Smooth muscle cell (in vitro differentiated cells): ENCODE measurements around the gene NT5C. TPM values are rescaled to one million over a fixed set of nuclear protein-coding genes. Genes with fewer than 3 reads are reported as not detected.
A peak's percentile ranks its signal among the peaks of the same experiment; 100 is the strongest.
"Not testable (repeated sequence)": the region's sequence is repeated elsewhere in the genome, so short reads cannot be mapped to it uniquely, and the experiment has no call there.

Experiments
- DNase-seq: peaks from one replicate; lab custom pipeline; 2025; ENCODE audit not compliant: unreplicated experiment; lab: John Stamatoyannopoulos, UW
- H2AFZ ChIP-seq: fragments of 200-600 bp; sonication (generic); 2 replicates; pipeline ENCODE4 v1.6.0; 2016; ENCODE audit warnings: antibody characterized with exemption, low read depth, mild to moderate bottlenecking
- H3F3A ChIP-seq: fragments of 200-600 bp; sonication (generic); 2 replicates; pipeline ENCODE4 v1.6.0; 2017; ENCODE audit warnings: antibody characterized with exemption, low read depth
- H3K27ac ChIP-seq: fragments of 200-600 bp; sonication (generic); 2 replicates; pipeline ENCODE4 v1.5.1; 2016; ENCODE audit warnings: low read depth, mild to moderate bottlenecking
- H3K27me3 ChIP-seq: fragments of 200-600 bp; sonication (generic); 2 replicates; pipeline ENCODE4 v1.6.1; 2016; ENCODE audit warnings: low read depth, mild to moderate bottlenecking
- H3K36me3 ChIP-seq: fragments of 200-600 bp; sonication (generic); 2 replicates; pipeline ENCODE4 v1.5.1; 2016; ENCODE audit warnings: low read depth
- H3K4me1 ChIP-seq: fragments of 200-600 bp; sonication (generic); 2 replicates; pipeline ENCODE4 v1.5.1; 2016; ENCODE audit warnings: low read depth
- H3K4me2 ChIP-seq: fragments of 200-600 bp; sonication (generic); 2 replicates; pipeline ENCODE4 v1.6.0; 2016; ENCODE audit warnings: mild to moderate bottlenecking
- H3K4me3 ChIP-seq: fragments of 200-600 bp; sonication (generic); 2 replicates; pipeline ENCODE4 v1.5.1; 2016; ENCODE audit warnings: mild to moderate bottlenecking
- H3K79me2 ChIP-seq: fragments of 200-600 bp; sonication (generic); 2 replicates; pipeline ENCODE4 v1.6.0; 2016; ENCODE audit warnings: low read depth, mild to moderate bottlenecking
- H3K9ac ChIP-seq: fragments of 200-600 bp; sonication (generic); 2 replicates; pipeline ENCODE4 v1.6.0; 2016; ENCODE audit warnings: low read depth
- H3K9me3 ChIP-seq: fragments of 200-600 bp; sonication (generic); replicated peaks from 2 replicates; pipeline ENCODE4 v1.5.1; 2016; ENCODE audit warnings: low read depth
- H4K20me1 ChIP-seq: fragments of 200-600 bp; sonication (generic); 2 replicates; pipeline ENCODE4 v1.6.0; 2016; ENCODE audit warnings: low read depth
- whole genome bisulfite sequencing: methylation state at CpG from one replicate; pipeline ENCODE4 v1.1.7; 2016; ENCODE audit warnings: low lambda C conversion rate; 5-methylcytosine and 5-hydroxymethylcytosine counted together
- polyA plus RNA-seq: library from polyadenylated mRNA; unstranded; fragments of >200 nt; fragmentation: Nextera tagmentation; extraction: Ambion mirVana; gene quantifications from 2 replicates; pipeline ENCODE4 v1.2.1, GENCODE V29; 2016
- total RNA-seq: library from RNA; depleted of rRNA; stranded (reverse); fragments of >200 nt; gene quantifications from 2 replicates; pipeline ENCODE4 v1.2.3, GENCODE V29; 2014
- TF ChIP-seq, protein P1 (sequence below): fragments of 200-600 bp; sonication (generic); IDR thresholded peaks from 2 replicates; pipeline ENCODE4 v1.5.1; 2017; ENCODE audit warnings: borderline replicate concordance, mild to moderate bottlenecking, antibody characterized with exemption; ENCODE audit not compliant: insufficient read depth, poor library complexity, severe bottlenecking

The NT5C gene
- total and polyA plus RNA-seq, 2 experiments from 2014 or later = 39.9 to 46.8 TPM

DNA sequence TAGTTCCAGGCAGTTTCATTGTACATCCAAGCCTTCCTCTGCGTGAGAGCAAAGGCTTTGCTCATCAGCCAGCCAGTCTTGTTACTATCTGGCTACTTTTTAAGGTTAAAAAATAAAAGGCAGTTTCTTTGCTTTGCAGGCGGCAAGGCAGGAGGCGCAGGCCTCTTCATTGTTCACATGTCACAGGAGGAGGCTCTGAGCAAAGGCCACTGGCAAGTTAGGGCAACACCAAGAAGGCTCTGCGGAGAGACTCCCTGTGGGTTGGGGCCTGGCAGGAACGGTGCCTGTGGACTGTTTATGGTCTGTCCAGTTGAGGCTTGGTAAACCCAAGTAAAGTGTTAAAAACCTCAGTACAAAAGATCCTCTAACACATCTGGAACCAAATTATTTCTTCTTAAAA, 3.9 kb upstream of the NT5C start:
- Histone ChIP-seq H3K4me3 (no peak overlapping the region), H3K79me2 (peaks cover 3% of the 10 kb centered on the region), H3K9me3 (no peaks in the 10 kb centered on the region), H4K20me1 (peaks cover 2% of the 10 kb centered on the region), H3K27ac (peak overlapping the region; percentile 82), H3K9ac (no peak overlapping the region), H3K27me3 (no peaks in the 10 kb centered on the region), H3K36me3 (peaks cover 10% of the 10 kb centered on the region), H2AFZ (no peak overlapping the region), H3K4me1 (peaks cover 1% of the 10 kb centered on the region), H3F3A (peaks cover 37% of the 10 kb centered on the region), H3K4me2 (no peak overlapping the region)
- TF ChIP-seq, protein P1, sequence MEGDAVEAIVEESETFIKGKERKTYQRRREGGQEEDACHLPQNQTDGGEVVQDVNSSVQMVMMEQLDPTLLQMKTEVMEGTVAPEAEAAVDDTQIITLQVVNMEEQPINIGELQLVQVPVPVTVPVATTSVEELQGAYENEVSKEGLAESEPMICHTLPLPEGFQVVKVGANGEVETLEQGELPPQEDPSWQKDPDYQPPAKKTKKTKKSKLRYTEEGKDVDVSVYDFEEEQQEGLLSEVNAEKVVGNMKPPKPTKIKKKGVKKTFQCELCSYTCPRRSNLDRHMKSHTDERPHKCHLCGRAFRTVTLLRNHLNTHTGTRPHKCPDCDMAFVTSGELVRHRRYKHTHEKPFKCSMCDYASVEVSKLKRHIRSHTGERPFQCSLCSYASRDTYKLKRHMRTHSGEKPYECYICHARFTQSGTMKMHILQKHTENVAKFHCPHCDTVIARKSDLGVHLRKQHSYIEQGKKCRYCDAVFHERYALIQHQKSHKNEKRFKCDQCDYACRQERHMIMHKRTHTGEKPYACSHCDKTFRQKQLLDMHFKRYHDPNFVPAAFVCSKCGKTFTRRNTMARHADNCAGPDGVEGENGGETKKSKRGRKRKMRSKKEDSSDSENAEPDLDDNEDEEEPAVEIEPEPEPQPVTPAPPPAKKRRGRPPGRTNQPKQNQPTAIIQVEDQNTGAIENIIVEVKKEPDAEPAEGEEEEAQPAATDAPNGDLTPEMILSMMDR = no peak
- WGBS = 81% methylated on average over 5 of the region's 5 CpGs
- DNase-seq = no peak

DNA sequence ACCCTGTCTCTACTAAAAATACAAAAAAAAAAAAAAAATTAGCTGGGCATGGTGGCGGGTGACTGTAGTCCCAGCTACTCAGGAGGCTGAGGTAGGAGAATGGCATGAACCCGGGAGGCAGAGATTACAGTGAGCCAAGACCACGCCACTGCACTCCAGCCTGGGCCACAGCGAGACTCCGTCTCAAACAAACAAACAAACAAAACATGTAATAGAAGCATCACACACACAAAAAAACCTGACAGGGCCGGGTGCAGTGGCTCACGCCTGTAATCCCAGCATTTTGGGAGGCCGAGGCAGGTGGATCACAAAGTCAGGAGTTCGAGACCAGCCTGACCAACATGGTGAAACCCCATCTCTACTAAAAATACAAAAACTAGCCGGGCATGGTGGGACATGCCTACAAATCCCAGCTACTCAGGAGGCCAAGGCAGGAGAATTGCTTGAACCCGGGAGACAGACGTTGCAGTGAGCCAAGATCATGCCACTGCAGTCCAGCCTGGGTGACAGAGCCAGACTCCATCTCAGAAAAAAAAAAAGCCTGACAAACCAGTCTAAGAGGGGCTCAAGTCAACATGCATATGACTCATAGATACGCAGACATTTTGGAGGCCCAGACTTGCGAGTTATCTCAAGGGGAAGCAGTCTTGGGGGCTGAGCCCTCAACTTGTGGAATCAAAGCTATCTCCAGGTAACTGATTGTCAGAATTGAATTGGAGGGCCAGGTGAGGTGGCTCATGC, 2.2 kb upstream of the NT5C start:
- Histone ChIP-seq H3F3A (peaks cover 37% of the 10 kb centered on the region), H4K20me1 (peaks cover 12% of the 10 kb centered on the region), H3K27ac (peak overlapping the region; percentile 82)
- WGBS = 78% methylated on average over 14 of the region's 14 CpGs
- not testable (repeated sequence) for H2AFZ ChIP-seq, H3K9me3 ChIP-seq, H3K36me3 ChIP-seq, H3K4me1 ChIP-seq, H3K9ac ChIP-seq, DNase-seq, H3K4me3 ChIP-seq, H3K27me3 ChIP-seq, H3K4me2 ChIP-seq, H3K79me2 ChIP-seq

DNA sequence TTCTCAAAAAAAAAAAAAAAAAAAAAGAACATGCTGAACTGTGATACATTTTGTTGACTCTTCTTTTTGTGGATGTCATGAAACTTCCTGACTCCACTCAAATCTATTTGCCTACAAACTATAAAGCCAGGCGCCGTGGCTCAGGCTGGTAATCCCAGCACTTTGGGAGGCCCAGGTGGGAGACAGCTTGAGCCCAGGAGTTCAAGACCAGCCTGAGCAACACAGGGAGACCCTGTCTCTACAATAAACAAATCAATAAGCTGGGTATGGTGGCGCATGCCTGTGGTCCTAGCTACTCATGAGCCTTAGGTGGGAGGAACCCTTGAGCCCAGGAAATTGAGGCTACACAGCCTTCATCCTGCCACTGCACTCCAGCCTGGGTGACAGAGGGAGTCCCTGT, 1.5 kb upstream of the NT5C start:
- H3K4me1 ChIP-seq = peaks cover 5% of the 10 kb centered on the region
- no peak overlapping the region for H3K4me2 ChIP-seq
- H3K27me3 ChIP-seq = no peaks in the 10 kb centered on the region
- peaks cover 33% of the 10 kb centered on the region for H3F3A ChIP-seq
- peaks cover 4% of the 10 kb centered on the region for H3K36me3 ChIP-seq
- H3K9ac ChIP-seq = no peak overlapping the region
- TF ChIP-seq, protein P1 = no peak
- H3K27ac ChIP-seq = peak overlapping the region; percentile 27
- no peak overlapping the region for H2AFZ ChIP-seq
- 95% methylated on average over 3 of the region's 3 CpGs for WGBS
- H3K79me2 ChIP-seq = peaks cover 3% of the 10 kb centered on the region
- H3K9me3 ChIP-seq = no peaks in the 10 kb centered on the region
- H4K20me1 ChIP-seq = peaks cover 12% of the 10 kb centered on the region
- no peak for DNase-seq
- no peak overlapping the region for H3K4me3 ChIP-seq

DNA sequence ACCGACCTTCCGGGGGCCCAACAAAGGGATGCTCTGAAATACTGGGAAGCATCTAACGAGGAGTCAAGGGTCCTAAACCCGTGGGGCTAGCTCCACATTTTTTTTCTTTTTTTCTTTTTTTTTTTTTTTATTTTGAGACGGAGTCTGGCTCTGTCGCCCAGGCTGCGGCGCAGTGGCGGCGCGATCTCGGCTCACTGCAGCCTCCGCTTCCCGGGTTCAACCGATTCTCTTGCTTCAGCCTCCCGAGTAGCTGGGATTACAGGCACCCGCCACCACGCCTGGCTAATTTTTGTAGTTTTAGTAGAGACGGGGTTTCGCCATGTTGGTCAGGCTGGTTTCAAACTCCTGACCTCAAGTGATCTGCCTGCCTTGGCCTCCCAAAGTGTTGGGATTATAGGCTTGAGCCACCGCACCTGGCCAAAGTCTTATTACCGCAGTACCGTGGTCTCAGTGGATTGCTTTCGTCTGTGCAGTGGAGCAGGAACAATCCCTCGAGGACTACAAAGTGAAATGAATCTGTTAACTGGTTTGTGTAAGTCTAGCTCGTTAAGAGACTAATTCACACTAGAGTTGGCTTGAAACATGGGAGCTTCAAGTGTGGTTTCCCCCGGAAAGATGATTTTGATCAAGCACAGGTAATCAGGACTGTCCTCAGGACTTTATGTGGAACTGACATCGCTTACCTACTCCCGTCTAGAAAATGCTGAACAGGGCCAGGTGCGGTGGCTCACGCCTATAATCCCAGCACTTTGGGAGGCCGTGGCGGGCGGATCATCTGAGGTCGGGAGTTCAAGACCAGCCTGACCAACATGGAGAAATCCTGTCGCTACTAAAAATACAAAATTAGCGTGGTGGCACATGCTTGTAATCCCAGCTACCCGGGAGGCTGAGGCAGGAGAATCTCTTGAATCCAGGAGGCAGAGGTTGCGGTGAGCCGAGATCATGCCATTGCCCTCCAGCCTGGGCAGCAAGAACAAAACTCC, 767 bp upstream of the NT5C start:
- H3K4me3 ChIP-seq = peak overlapping the region; percentile 91
- H3K9me3 ChIP-seq, DNase-seq, H3K4me1 ChIP-seq, H3K27me3 ChIP-seq, H3K36me3 ChIP-seq, H3K79me2 ChIP-seq: not testable (repeated sequence)
- H2AFZ ChIP-seq = peak overlapping the region; percentile 85
- H3K9ac ChIP-seq = peak overlapping the region; percentile 76
- H3K4me2 ChIP-seq = peak overlapping the region; percentile 99
- H3K27ac ChIP-seq = peak overlapping the region; percentile 73
- 88% methylated on average over 40 of the region's 40 CpGs for WGBS
- peaks cover 27% of the 10 kb centered on the region for H3F3A ChIP-seq
- peaks cover 12% of the 10 kb centered on the region for H4K20me1 ChIP-seq
